ENCODE data around the gene RTCB. TPM values are rescaled to one million over a fixed set of nuclear protein-coding genes. Genes with fewer than 3 reads are reported as not detected.
A peak's percentile ranks its signal among the peaks of the same experiment; 100 is the strongest.
"Not testable (repeated sequence)": the region's sequence is repeated elsewhere in the genome, so short reads cannot be mapped to it uniquely, and the experiment has no call there.

The RTCB gene
- total RNA-seq, 6 experiments from 2014 or later, result 89.9 to 95.6 (median 92.4) TPM

GRCh38 chr22:32378707-32379272, 33.3 kb downstream of the RTCB start:
- peak; percentile 77 for TF ChIP-seq CTCF (IDR thresholded peaks at IDR 0.05)
- peak; percentile 39 for DNase-seq
- H3K36me3 Mint-ChIP-seq (ENCODE audit: low read depth), result no peaks in the 10 kb centered on the region
- H3K4me1 Mint-ChIP-seq (ENCODE audit: low read depth), result no peaks in the 10 kb centered on the region; the same call in 1 of the 2 replicates
- H3K9me3 Mint-ChIP-seq, result no peaks in the 10 kb centered on the region
- no peak overlapping the region for H3K4me3 Mint-ChIP-seq
- H3K27me3 Mint-ChIP-seq (ENCODE audit: insufficient read depth), result peaks cover 4% of the 10 kb centered on the region; the same call in 1 of the 2 replicates
- no peak overlapping the region for H3K27ac Mint-ChIP-seq

DNA sequence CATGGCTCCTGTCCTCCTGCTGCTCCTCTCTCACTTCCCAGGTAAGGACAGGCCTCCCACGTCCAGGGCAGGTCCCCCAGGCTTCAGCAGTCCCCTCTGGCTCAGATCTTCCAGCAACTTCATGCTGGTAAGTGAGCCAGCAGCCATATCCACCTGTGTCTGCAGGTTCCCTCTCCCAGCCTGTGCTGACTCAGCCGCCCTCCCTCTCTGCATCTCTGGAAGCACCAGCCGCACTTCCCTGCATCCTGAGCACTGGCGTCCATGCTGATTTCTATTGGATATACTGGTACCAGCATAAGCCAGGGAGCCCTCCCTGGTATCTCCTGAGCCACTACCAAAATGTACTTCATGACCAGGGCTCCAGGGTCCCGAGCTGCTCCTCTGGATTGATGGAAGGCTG, 35.4 kb downstream of the RTCB start:
- TF ChIP-seq CTCF (IDR thresholded peaks at IDR 0.05), result no peak
- Mint-ChIP-seq H3K27me3 (ENCODE audit: insufficient read depth) (peaks cover 4% of the 10 kb centered on the region), H3K36me3 (ENCODE audit: low read depth) (no peaks in the 10 kb centered on the region), H3K4me1 (ENCODE audit: low read depth) (no peaks in the 10 kb centered on the region; the same call in 1 of the 2 replicates), H3K9me3 (no peaks in the 10 kb centered on the region), H3K4me3 (no peak overlapping the region), H3K27ac (no peak overlapping the region)
- no peak for DNase-seq

DNA sequence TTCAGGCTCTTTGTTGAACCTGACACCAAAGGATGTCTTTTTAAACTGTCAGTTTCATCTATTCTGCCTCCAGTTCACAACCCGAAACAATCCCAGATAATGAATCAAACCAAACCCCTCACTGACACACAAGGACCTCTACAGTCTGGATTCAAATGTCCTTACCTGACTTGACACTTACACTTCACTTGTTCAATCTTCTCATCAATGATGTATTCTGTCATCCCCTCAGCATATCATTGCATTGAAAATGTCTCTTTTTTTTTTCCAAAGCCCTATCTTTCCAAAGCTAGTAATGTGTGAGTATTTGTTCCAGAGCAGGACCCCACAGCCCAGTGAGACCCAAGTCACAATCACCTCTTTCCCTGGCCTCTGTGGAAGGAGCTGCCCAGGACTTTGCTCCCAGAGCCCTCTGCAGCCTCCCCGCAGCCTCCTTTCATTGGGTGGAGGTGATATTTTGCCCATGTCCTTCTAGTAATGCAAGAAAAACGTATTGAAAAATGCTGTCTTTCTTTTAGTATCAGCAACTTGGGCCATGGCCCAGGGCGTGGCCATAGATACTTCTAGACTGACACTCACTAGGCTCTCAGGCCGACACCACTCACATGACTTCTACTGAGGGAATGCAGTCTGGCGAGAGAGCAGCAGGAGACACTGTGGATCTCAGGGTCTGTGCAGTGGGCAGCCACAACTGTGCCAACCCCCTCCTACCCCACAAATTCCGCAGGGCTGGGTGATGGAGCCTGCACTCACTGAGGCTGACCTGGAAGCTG, 36.2 kb downstream of the RTCB start:
- H3K27ac Mint-ChIP-seq, result no peak overlapping the region
- no peaks in the 10 kb centered on the region for H3K36me3 Mint-ChIP-seq (ENCODE audit: low read depth)
- H3K9me3 Mint-ChIP-seq, result no peaks in the 10 kb centered on the region
- DNase-seq, result no peak
- H3K4me1 Mint-ChIP-seq (ENCODE audit: low read depth), result no peaks in the 10 kb centered on the region; the same call in 1 of the 2 replicates
- peaks cover 4% of the 10 kb centered on the region for H3K27me3 Mint-ChIP-seq (ENCODE audit: insufficient read depth)
- H3K4me3 Mint-ChIP-seq, result no peak overlapping the region
- no peak for TF ChIP-seq CTCF (IDR thresholded peaks at IDR 0.05)

DNA sequence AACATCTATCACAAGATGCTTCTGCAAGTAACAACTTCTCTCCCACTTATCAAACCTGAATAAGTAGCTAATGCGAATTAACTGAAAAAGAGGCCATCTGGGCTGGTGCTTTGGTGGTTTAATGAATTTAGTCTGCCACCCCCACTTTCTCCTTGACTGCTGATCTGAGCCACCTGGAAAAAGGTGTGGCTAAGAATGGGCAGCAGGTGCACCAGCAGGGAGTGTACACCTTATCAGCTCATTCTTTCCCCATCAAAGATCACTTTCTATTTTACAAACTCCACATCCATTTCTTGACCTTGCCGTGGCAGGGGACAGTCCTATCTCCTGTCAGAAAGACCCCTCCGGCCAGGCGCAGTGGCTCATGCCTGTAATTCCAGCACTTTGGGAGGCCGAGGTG, 47.8 kb downstream of the RTCB start:
- no peaks in the 10 kb centered on the region for H3K9me3 Mint-ChIP-seq
- no peak for TF ChIP-seq CTCF (IDR thresholded peaks at IDR 0.05)
- peaks cover 15% of the 10 kb centered on the region for H3K27me3 Mint-ChIP-seq (ENCODE audit: insufficient read depth)
- H3K4me3 Mint-ChIP-seq, result no peak overlapping the region
- H3K4me1 Mint-ChIP-seq (ENCODE audit: low read depth), result no peaks in the 10 kb centered on the region
- no peak overlapping the region for H3K27ac Mint-ChIP-seq
- DNase-seq, result no peak
- H3K36me3 Mint-ChIP-seq (ENCODE audit: low read depth), result no peaks in the 10 kb centered on the region

DNA sequence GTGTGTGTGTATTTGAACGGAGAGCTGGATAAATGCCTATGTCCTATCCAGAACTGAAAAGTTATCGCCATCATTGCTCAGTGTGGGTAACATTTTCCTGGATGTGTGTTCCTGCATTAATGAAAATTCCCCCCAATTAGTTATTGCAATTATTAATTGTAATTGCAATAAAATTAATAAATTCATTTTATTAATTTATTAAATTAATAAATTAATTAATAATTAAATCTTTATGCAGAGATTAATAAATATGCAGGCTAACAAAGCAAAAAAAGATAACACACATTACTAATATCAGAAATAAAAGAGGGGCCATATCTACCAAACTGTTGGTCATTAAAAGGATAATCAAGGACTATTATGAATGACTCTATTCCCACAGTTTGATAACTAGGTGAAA, 50.8 kb downstream of the RTCB start:
- TF ChIP-seq CTCF (IDR thresholded peaks at IDR 0.05), result no peak
- H3K9me3 Mint-ChIP-seq, result no peaks in the 10 kb centered on the region
- no peak overlapping the region for H3K4me3 Mint-ChIP-seq
- peaks cover 20% of the 10 kb centered on the region for H3K27me3 Mint-ChIP-seq (ENCODE audit: insufficient read depth)
- H3K36me3 Mint-ChIP-seq (ENCODE audit: low read depth), result no peaks in the 10 kb centered on the region
- no peak overlapping the region for H3K27ac Mint-ChIP-seq
- DNase-seq, result no peak
- H3K4me1 Mint-ChIP-seq (ENCODE audit: low read depth), result no peaks in the 10 kb centered on the region

DNA sequence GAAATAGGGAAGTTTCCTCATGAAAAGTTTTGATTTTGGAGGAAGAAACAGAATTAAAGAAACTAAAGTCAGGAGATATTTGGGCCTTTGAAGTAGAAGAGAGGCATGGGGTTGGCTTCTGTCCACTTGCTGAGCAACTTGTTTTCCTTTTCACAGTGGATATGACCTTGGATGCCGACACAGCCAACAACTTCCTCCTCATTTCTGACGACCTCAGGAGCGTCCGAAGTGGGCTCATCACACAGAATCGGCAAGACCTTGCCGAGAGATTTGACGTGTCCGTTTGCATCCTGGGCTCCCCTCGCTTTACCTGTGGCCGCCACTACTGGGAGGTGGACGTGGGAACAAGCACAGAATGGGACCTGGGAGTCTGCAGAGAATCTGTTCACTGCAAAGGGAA, 52.0 kb downstream of the RTCB start:
- not testable (repeated sequence) for DNase-seq; H3K36me3 Mint-ChIP-seq (ENCODE audit: low read depth); H3K4me1 Mint-ChIP-seq (ENCODE audit: low read depth); H3K9me3 Mint-ChIP-seq; H3K4me3 Mint-ChIP-seq; H3K27ac Mint-ChIP-seq
- peaks cover 20% of the 10 kb centered on the region for H3K27me3 Mint-ChIP-seq (ENCODE audit: insufficient read depth)

DNA sequence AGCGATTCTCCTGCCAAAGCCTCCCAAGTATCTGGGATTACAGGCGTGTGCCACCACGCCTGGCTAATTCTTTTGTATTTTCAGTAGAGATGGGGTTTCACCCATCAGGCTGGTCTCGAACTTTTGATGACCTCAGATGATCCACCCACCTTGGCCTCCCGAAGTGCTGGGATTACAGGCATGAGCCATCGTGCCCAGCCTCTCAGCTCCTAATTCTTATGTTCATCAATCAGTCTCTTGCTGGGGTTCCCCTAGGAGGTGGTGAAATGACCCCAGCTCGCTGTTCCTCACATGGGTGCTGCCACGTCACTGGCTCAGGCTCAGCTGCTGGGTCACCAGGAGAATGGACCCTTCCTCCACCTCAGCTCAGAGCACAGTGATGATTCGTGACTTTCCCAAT, 54.5 kb downstream of the RTCB start, which contains the start of gene RFPL3:
TSS of gene RFPL3 (plus strand) at position 301 of the 400 bp plus-strand sequence. CDS start 205 bp downstream, outside the sequence.
- not testable (repeated sequence) for H3K4me1 Mint-ChIP-seq (ENCODE audit: low read depth); H3K27ac Mint-ChIP-seq; H3K4me3 Mint-ChIP-seq; H3K36me3 Mint-ChIP-seq (ENCODE audit: low read depth); H3K9me3 Mint-ChIP-seq; DNase-seq
- peaks cover 16% of the 10 kb centered on the region for H3K27me3 Mint-ChIP-seq (ENCODE audit: insufficient read depth)

Measured in HFFc6 (cell line).